Effector memory CD8-positive, alpha-beta T cell (primary cell): Measurements from ENCODE around the gene MAP4K2.
"Not testable (repeated sequence)": the region's sequence is repeated elsewhere in the genome, so short reads cannot be mapped to it uniquely, and the experiment has no call there.

ENCODE experiments used
- ATAC-seq: fragments of 150-1000 bp; cut with Tn5 transposase; replicated peaks from 2 replicates; pipeline ENCODE4 v1.10.0; 2021; ENCODE audit warnings: mild to moderate bottlenecking, moderate library complexity
- DNase-seq, 3 experiments: peaks; one replicate each; pipeline ENCODE4 v3.0.0; 2021
- H3K27ac Mint-ChIP-seq, 2 donors: one replicate each; pipeline ENCODE4 v1.8.0; 2022; ENCODE audit warnings: mild to moderate bottlenecking in 2 of 2, mixed read lengths in 2 of 2, moderate library complexity in 2 of 2
- H3K27me3 Mint-ChIP-seq, 2 donors: one replicate each; pipeline ENCODE4 v1.8.0; 2022; ENCODE audit warnings: mixed read lengths in 2 of 2
- H3K36me3 Mint-ChIP-seq: one replicate; pipeline ENCODE4 v1.8.0; 2022; ENCODE audit warnings: mild to moderate bottlenecking, moderate library complexity, mixed read lengths; ENCODE audit not compliant: insufficient read depth
- H3K4me1 Mint-ChIP-seq, 2 donors: one replicate each; pipeline ENCODE4 v1.8.0; 2022; ENCODE audit warnings: low read depth in 2 of 2, mixed read lengths in 2 of 2
- H3K4me3 Mint-ChIP-seq, 2 donors: one replicate each; pipeline ENCODE4 v1.8.0; 2022; ENCODE audit warnings: mild to moderate bottlenecking in 2 of 2, mixed read lengths in 2 of 2, moderate library complexity in 2 of 2
- H3K9me3 Mint-ChIP-seq, 2 donors: one replicate each; pipeline ENCODE4 v1.8.0; 2022; ENCODE audit warnings: mixed read lengths in 2 of 2

MAP4K2 gene

GRCh38 chr11:64815433-64815832 lies 12.4 kb upstream of the MAP4K2 start:
- not testable (repeated sequence) for H3K27me3 Mint-ChIP-seq, H3K4me1 Mint-ChIP-seq, H3K27ac Mint-ChIP-seq, DNase-seq, H3K4me3 Mint-ChIP-seq, H3K36me3 Mint-ChIP-seq, ATAC-seq, H3K9me3 Mint-ChIP-seq

- ATAC-seq (no peak), DNase-seq (no peak)
- Mint-ChIP-seq H3K27me3 (no peaks in the 10 kb centered on the region), H3K27ac (no peak overlapping the region), H3K36me3 (peaks cover 5% of the 10 kb centered on the region), H3K4me3 (no peak overlapping the region), H3K9me3 (no peaks in the 10 kb centered on the region), H3K4me1 (peaks cover 4 to 12% of the 10 kb centered on the region in 2 donors)
Observed at GRCh38 chr11:64814712-64815187, 11.7 kb upstream of the MAP4K2 start.

DNA sequence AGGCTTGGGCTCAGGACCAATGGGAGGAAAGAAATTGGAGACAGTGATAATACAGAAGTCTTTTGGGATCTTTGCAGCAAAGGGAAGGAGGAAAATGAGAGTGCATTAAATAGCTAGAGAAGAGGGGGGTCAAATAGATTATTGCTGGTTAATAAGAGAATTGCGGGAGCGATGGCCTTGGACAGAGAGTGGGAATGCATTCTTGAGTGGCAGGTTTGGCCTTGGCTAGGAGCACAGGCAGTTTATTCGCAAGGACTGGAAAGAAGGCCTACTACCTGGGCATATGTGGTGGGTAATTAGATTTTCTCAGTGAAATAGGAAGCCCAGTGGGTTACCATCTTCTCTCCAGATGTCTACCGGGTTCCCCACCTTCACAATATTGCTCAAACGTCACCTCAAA lies 10.8 kb upstream of the MAP4K2 start:
- no peak overlapping the region for H3K4me3 Mint-ChIP-seq
- peaks cover 11 to 18% of the 10 kb centered on the region in 2 donors for H3K4me1 Mint-ChIP-seq
- DNase-seq (no peak), ATAC-seq (no peak)
- H3K27me3 Mint-ChIP-seq, result no peaks in the 10 kb centered on the region
- no peaks in the 10 kb centered on the region for H3K9me3 Mint-ChIP-seq
- H3K27ac Mint-ChIP-seq, result no peak overlapping the region
- peaks cover 5% of the 10 kb centered on the region for H3K36me3 Mint-ChIP-seq

GRCh38 chr11:64810891-64811272 lies 7.9 kb upstream of the MAP4K2 start:
- ATAC-seq (peak; percentile 80), DNase-seq (peak in 2 of 3 experiments; percentile 48 to 56)
- peak overlapping the region; percentile 96 to 98 for H3K4me3 Mint-ChIP-seq
- H3K4me1 Mint-ChIP-seq, result peaks cover 12 to 31% of the 10 kb centered on the region in 2 donors
- peaks cover 7% of the 10 kb centered on the region for H3K36me3 Mint-ChIP-seq
- H3K27me3 Mint-ChIP-seq, result no peaks in the 10 kb centered on the region
- no peaks in the 10 kb centered on the region for H3K9me3 Mint-ChIP-seq
- peak overlapping the region; percentile 93 to 94 for H3K27ac Mint-ChIP-seq

GRCh38 chr11:64810271-64810890 lies 7.4 kb upstream of the MAP4K2 start, which contains the start of gene MEN1:
Gene MEN1 (minus strand): TSS chr11:64810551. CDS start chr11:64810109, 442 bp downstream.
- DNase-seq (peak; percentile 63 to 82 (median 63)), ATAC-seq (peak; percentile 83)
- no peaks in the 10 kb centered on the region for H3K9me3 Mint-ChIP-seq
- peaks cover 15 to 31% of the 10 kb centered on the region in 2 donors for H3K4me1 Mint-ChIP-seq
- H3K27ac Mint-ChIP-seq, result peak within 1 kb of the TSS; percentile 93 to 94
- H3K4me3 Mint-ChIP-seq, result peak within 1 kb of the TSS; percentile 96 to 98
- no peaks in the 10 kb centered on the region for H3K27me3 Mint-ChIP-seq
- peaks cover 7% of the 10 kb centered on the region for H3K36me3 Mint-ChIP-seq

DNA sequence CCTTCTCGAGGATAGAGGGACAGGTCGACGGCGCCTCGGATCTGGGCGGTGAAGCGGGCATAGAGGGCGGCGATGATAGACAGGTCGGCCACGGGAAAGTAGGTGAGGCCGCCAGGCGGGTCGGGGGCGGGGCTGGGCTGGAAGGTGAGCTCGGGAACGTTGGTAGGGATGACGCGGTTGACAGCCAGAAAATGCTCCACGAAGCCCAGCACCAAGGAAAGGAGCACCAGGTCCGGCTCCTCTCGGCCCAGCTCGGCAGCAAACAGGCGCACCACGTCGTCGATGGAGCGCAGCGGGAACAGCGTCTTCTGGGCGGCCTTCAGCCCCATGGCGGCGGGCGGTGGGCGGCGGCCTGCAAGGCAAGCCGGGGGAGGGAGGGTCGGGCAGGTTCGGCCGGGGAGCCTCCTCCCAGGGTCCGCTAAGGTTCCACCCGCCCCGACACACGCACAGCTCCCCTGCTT lies 6.8 kb upstream of the MAP4K2 start:
- Mint-ChIP-seq H3K27me3 (no peaks in the 10 kb centered on the region), H3K4me1 (peaks cover 15 to 31% of the 10 kb centered on the region in 2 donors), H3K4me3 (peak overlapping the region; percentile 96 to 98), H3K9me3 (no peaks in the 10 kb centered on the region), H3K36me3 (peaks cover 7% of the 10 kb centered on the region), H3K27ac (peak overlapping the region; percentile 93 to 94)
- no peak for DNase-seq
- ATAC-seq, result peak; percentile 17

DNA sequence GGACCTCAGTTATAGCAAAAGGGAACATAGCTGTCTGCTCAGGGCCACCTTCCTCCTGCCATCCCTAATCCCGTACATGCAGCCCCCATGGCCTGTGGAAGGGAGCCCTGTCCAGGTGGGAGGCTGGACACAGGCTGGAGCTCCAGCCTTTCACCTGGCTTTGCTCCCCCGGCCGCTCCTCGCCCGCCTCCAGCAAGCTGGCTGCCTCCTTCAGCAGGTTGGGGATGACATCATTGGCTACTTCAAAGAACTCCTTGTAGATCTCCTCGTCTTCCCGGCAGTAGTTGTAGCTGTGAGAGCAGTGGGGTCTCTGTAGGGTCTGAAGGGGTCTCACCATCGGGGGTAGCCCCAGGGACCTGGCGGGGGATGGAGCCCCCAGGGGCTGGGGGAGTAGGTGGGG lies 2.5 kb upstream of the MAP4K2 start:
- Mint-ChIP-seq H3K4me3 (no peak overlapping the region), H3K27me3 (no peaks in the 10 kb centered on the region), H3K9me3 (no peaks in the 10 kb centered on the region), H3K4me1 (peaks cover 24 to 37% of the 10 kb centered on the region in 2 donors), H3K27ac (no peak overlapping the region), H3K36me3 (peaks cover 12% of the 10 kb centered on the region)
- no peak for DNase-seq
- no peak for ATAC-seq

- Mint-ChIP-seq H3K27ac (peak overlapping the region; percentile 95 to 97), H3K9me3 (no peaks in the 10 kb centered on the region), H3K4me3 (peak overlapping the region; percentile 88 to 91), H3K27me3 (no peaks in the 10 kb centered on the region), H3K36me3 (peaks cover 18% of the 10 kb centered on the region), H3K4me1 (peaks cover 19 to 29% of the 10 kb centered on the region in 2 donors)
- no peak for ATAC-seq
- DNase-seq, result no peak
Observed at GRCh38 chr11:64804346-64805210, 1.6 kb upstream of the MAP4K2 start.

DNA sequence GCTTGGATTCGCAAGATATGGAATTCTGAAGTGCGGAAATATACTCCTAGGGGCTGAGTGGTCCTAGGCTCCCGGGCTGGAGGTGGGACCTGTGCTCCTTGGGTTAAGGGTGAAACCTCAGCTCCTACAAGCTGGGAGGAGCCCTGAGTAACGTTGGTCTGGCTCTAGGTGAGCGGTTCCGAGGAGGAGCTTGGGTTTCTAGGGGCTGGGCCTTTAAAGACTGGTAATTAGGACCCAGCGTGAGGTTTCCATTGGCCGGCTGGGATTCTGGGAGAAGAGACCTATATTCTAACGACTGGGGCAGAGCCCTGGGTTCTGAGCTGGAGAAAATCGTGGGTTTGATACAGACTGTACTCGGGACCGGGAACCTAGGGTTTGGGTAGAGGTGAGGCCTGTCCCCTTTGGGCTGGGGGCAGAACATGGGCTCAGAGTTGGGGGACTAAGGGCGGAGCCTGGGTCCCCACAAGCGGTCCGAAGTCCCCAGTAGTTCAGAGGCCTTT lies 882 bp upstream of the MAP4K2 start:
- Mint-ChIP-seq H3K4me1 (peaks cover 14 to 24% of the 10 kb centered on the region in 2 donors), H3K4me3 (peak overlapping the region; percentile 88 to 91), H3K36me3 (peaks cover 18% of the 10 kb centered on the region), H3K27me3 (no peaks in the 10 kb centered on the region), H3K9me3 (no peaks in the 10 kb centered on the region), H3K27ac (peak overlapping the region; percentile 95 to 97)
- DNase-seq (no peak), ATAC-seq (no peak)

DNA sequence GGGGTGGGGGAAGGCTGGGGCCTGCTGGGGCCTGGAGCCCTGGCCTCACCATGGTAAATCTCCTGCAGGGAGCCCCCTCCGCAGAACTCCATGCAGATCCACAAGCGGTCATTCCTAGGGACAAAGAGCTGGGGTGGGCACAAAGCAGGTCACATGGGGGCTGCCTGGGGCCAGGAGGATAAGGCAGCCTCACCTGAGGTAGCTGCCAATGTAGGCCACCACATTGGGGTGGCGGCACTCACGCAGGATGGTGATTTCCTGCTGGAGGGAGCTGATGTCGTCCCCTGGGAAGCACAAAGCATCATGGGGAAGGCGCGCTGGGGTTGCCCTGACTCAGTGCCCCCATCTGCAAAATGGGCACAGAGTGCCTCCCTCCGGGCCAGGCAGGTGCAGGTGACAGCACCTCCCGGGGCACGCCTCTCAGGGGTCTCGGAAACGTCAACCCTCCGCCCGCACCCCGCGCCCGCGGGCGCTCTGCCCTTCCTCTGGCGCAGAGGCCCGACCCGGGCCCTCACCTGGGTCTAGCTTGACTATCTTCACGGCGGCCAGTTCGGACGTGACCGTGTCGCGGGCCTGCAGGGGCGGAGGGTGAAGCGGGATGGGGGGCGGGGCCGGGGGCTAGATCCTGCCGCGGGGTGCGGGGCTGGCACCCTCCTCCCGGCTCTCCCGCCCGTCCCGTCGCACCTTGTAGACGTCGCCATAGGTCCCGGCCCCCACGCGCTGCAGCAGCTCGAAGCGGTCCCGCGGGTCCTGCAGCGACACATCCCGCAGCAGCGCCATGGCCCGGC lies 450 bp downstream of the MAP4K2 start:
- Mint-ChIP-seq H3K9me3 (no peaks in the 10 kb centered on the region), H3K4me1 (peaks cover 14 to 21% of the 10 kb centered on the region in 2 donors), H3K4me3 (peak overlapping the region; percentile 73 to 88), H3K36me3 (peaks cover 18% of the 10 kb centered on the region), H3K27me3 (no peaks in the 10 kb centered on the region), H3K27ac (peak overlapping the region; percentile 69 to 97)
- ATAC-seq, result peak; percentile 30
- DNase-seq, result peak; percentile 30 to 31 (median 31)

GRCh38 chr11:64801561-64802369 lies 1.2 kb downstream of the MAP4K2 start:
- peak overlapping the region; percentile 69 to 97 for H3K27ac Mint-ChIP-seq

DNA sequence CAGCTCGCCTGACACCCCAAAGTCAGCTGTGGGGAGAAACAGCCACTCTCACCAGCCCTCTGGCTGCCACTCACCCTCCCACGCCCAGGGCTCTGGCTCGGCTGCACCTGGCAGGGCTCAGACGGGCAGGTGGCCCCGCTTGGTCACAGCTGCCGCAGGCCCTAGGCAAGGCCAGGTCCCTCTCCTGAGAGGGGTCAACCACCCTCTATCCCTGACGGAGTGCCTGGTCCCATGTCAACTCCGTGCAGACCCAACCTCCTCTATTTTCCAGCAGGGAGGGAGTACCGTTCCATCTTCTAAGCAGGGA lies 1.9 kb downstream of the MAP4K2 start:
- Mint-ChIP-seq H3K27ac (peak overlapping the region in 1 of 2 donors; percentile 97), H3K9me3 (no peaks in the 10 kb centered on the region), H3K4me3 (peak overlapping the region in 1 of 2 donors; percentile 17), H3K27me3 (no peaks in the 10 kb centered on the region), H3K4me1 (peaks cover 15 to 17% of the 10 kb centered on the region in 2 donors), H3K36me3 (peaks cover 13% of the 10 kb centered on the region)
- no peak for DNase-seq
- no peak for ATAC-seq

More at GRCh38 chr11:64801561-64802369, 1.2 kb downstream of the MAP4K2 start:
- DNase-seq (no peak), ATAC-seq (no peak)
- H3K4me1 Mint-ChIP-seq, result peaks cover 14 to 18% of the 10 kb centered on the region in 2 donors
- H3K27me3 Mint-ChIP-seq, result no peaks in the 10 kb centered on the region
- no peaks in the 10 kb centered on the region for H3K9me3 Mint-ChIP-seq
- H3K4me3 Mint-ChIP-seq, result peak overlapping the region; percentile 73 to 88
- peaks cover 18% of the 10 kb centered on the region for H3K36me3 Mint-ChIP-seq
